B cell (primary cell): ENCODE data around the gene AGL.

ENCODE experiments used
- CTCF ChIP-seq: fragments of 200-600 bp; IDR thresholded peaks from one replicate; pipeline ENCODE4 v1.8.0; 2022; ENCODE audit warnings: antibody characterized with exemption, mild to moderate bottlenecking
- EZH2 ChIP-seq: IDR thresholded peaks from 2 replicates; pipeline ENCODE4 v1.6.1; 2012; ENCODE audit warnings: borderline replicate concordance, low read depth, mild to moderate bottlenecking, moderate library complexity, low read length; ENCODE audit not compliant: insufficient read depth, poor library complexity, severe bottlenecking

- TF ChIP-seq CTCF, result no peak
- TF ChIP-seq EZH2, result no peak
These were observed 85.9 kb downstream of the AGL start for GRCh38 chr1:99936071-99936470.
